NCI-H1417 (cell line): ENCODE results near the gene VRK3.

Experiments
- DNase-seq, 3 experiments: peaks; one replicate each; lab custom pipeline; 2025; lab: John Stamatoyannopoulos, UW

VRK3 gene

GRCh38 chr19:49930483-49931011, 94.6 kb downstream of the VRK3 start:
- peak in 2 of 3 experiments; percentile 70 to 89 for DNase-seq

DNA sequence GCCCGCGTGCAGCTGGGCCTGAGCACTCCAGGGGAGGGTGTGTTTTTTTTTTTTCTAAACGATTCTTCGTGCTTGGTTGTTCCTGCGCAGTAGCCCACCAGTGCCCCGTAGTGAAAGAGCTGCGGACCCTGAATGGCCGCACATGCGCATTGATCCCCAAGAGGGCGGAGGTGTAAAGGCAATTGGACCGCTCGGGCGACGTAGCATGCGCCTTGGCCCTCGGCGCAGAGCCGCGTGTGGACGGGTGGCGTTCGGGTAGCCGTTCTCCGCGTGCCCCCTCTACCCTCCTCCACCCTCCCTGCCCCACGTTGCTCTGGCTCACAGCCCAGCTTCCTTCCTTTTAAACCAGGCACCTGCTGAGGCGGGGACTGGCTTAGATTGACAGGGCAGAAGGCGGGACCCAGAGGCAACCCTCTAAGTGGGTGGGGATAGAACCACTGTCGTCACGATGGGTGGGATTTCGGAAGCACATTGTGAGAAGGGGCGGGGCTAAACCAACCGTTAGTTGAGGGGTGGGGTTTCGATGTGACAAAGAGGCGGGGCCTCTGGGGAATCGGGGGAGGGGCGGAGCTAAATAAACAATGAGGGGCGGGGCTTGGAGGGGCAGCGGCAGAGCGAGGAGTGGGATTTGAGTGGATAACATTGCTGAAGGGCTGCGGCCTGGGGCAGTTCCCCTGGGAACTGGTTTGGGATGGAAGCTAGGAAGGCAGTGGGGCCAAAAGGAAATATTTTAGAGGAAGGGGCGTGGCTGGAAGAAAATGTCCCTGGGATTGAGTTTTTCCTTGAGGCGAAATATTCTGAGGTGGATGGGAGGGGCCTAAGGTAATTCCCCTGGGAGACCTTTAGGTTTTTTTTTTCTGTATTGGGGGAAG, 95.3 kb downstream of the VRK3 start:
- DNase-seq: peak; percentile 92 to 99 (median 99)

DNA sequence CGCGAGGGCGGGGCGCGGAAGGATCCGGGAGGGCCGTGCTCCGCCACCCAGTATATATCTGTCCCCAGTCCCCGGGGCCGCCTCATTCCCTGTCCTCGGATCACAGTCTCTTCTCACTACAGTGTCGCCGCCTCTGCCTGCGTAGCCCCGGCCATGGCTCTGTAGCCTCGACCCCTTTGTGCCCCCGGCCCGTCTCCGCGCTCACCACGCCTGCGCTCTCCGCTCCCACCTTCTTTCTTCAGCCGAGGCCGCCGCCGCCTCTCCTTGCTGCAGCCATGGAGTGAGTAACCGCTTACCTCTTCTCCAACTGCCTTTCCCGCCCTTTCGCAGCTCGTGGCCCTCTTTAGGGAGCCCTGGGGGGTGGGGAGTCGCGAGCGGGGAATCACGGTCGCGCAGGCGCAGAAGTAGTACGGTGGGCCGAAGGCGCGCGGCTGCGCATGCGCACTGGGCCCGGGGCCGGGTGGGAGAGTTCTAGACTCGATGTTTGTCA, 96.0 kb downstream of the VRK3 start, which contains the start of the genes ATF5 and NUP62:
Gene ATF5, plus strand, starts transcription at position 85 of the 490 bp plus-strand sequence. CDS start 1,646 bp downstream, outside the sequence.
Gene NUP62, minus strand, starts transcription at position 384 of the 490 bp plus-strand sequence. CDS start 19,697 bp downstream, outside the sequence.
- DNase-seq: peak; percentile 92 to 98 (median 98)

- no peak for DNase-seq
Measured at GRCh38 chr19:49927526-49928264, 97.5 kb downstream of the VRK3 start.

DNA sequence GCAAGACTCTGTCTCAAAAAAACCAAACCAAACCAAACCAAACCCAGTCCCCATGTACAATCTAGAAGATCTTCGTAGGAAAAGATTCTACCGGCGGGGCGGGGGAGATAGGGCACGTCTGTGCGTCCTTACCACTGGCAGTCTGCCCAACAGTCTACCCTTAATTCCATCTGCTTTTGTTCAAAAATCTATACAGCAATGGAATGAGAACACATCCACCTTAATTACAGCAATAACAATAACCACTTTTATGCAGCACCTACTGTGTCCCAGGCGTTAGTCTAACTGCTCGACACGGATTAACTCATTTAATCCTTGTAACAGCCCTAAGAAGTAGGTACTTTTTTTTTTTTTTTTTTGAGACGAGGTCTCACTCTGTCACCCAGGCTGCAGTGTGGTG, 98.7 kb downstream of the VRK3 start:
- DNase-seq: no peak
